CD14-positive monocyte (primary cell): ENCODE results near the gene SLC16A7. TPM values are rescaled to one million over a fixed set of nuclear protein-coding genes. Genes with fewer than 3 reads are reported as not detected.

Experiments used
- DNase-seq, 3 donors: peaks; one replicate each; pipeline ENCODE4 v3.0.0-alpha.2; 2011 to 2022
- H2AFZ ChIP-seq: 2 replicates; pipeline ENCODE4 v1.6.0; 2012; ENCODE audit warnings: mild to moderate bottlenecking, low read depth, low read length, inconsistent platforms; ENCODE audit not compliant: insufficient read depth, poor library complexity, severe bottlenecking
- H3K27ac ChIP-seq, 2 donors: 1 replicate in 1 of 2; 2 replicates in 1 of 2; pipeline ENCODE4 v1.5.1; 2012 to 2013; ENCODE audit warnings: low read length in 2 of 2, control low read depth in 1 of 2, inconsistent platforms in 1 of 2, low read depth in 1 of 2, mild to moderate bottlenecking in 1 of 2
- H3K27me3 ChIP-seq, 2 donors: one replicate each; pipeline versions ENCODE4 v1.6.0 to v1.6.1; 2011 to 2013; ENCODE audit warnings: low read length in 2 of 2; ENCODE audit not compliant: control insufficient read depth in 2 of 2, insufficient read depth in 2 of 2
- H3K36me3 ChIP-seq, 2 donors: replicated peaks in 1 of 2; 1 replicate in 1 of 2; 2 replicates in 1 of 2; pipeline versions ENCODE4 v1.5.1 to v1.6.1; 2012 to 2013; ENCODE audit warnings: low read length in 2 of 2, control low read depth in 1 of 2, inconsistent platforms in 1 of 2, mild to moderate bottlenecking in 1 of 2; ENCODE audit not compliant: insufficient read depth in 2 of 2, control insufficient read depth in 1 of 2
- H3K4me1 ChIP-seq, 2 donors: 1 replicate in 1 of 2; 2 replicates in 1 of 2; pipeline versions ENCODE4 v1.5.1 to v1.6.1; 2012 to 2013; ENCODE audit warnings: low read length in 2 of 2, control low read depth in 1 of 2, inconsistent platforms in 1 of 2, mild to moderate bottlenecking in 1 of 2, moderate library complexity in 1 of 2; ENCODE audit not compliant: insufficient read depth in 2 of 2, control insufficient read depth in 1 of 2
- H3K4me2 ChIP-seq: replicated peaks from 2 replicates; pipeline ENCODE3; 2012; ENCODE audit warnings: low read length, moderate library complexity, mild to moderate bottlenecking; ENCODE audit not compliant: poor library complexity, severe bottlenecking; ENCODE audit errors: extremely low read depth
- H3K4me3 ChIP-seq, 3 experiments: fragments of 200-600 bp in 1 of 3; sonication (generic) in 1 of 3; replicated peaks in 1 of 3; 1 replicate in 2 of 3; 2 replicates in 1 of 3; pipeline ENCODE4 v1.5.1; 2011 to 2013; ENCODE audit warnings: low read length in 3 of 3, mild to moderate bottlenecking in 3 of 3, control low read depth in 2 of 3, low read depth in 2 of 3, inconsistent platforms in 1 of 3, moderate library complexity in 1 of 3
- H3K79me2 ChIP-seq: 2 replicates; pipeline ENCODE4 v1.6.0; 2012; ENCODE audit warnings: mild to moderate bottlenecking, control low read depth, inconsistent platforms, low read length, moderate library complexity; ENCODE audit not compliant: insufficient read depth
- H3K9ac ChIP-seq: 2 replicates; pipeline ENCODE4 v1.6.0; 2017; ENCODE audit warnings: low read length, mild to moderate bottlenecking; ENCODE audit not compliant: insufficient read depth, poor library complexity, severe bottlenecking
- H3K9me3 ChIP-seq, 2 donors: replicated peaks in 1 of 2; 1 replicate in 1 of 2; 2 replicates in 1 of 2; pipeline versions ENCODE4 v1.5.1 to v1.6.1; 2012 to 2013; ENCODE audit warnings: low read length in 2 of 2, control low read depth in 1 of 2; ENCODE audit not compliant: control insufficient read depth in 1 of 2, insufficient read depth in 1 of 2
- H4K20me1 ChIP-seq: 2 replicates; pipeline ENCODE4 v1.6.0; 2012; ENCODE audit warnings: mild to moderate bottlenecking, low read length, control low read depth, moderate library complexity; ENCODE audit not compliant: insufficient read depth
- H3K27ac Mint-ChIP-seq, 7 donors: one replicate each; pipeline ENCODE4 v1.8.0; 2020; ENCODE audit warnings: mild to moderate bottlenecking in 7 of 7, mixed read lengths in 7 of 7, moderate library complexity in 6 of 7, inconsistent platforms in 2 of 7
- H3K27me3 Mint-ChIP-seq, 3 donors: one replicate each; pipeline ENCODE4 v1.8.0; 2021 to 2022; ENCODE audit warnings: low read depth in 3 of 3, mild to moderate bottlenecking in 3 of 3, mixed read lengths in 3 of 3, moderate library complexity in 3 of 3, inconsistent platforms in 1 of 3
- H3K36me3 Mint-ChIP-seq, 2 donors: one replicate each; pipeline ENCODE4 v1.8.0; 2020; ENCODE audit warnings: mixed read lengths in 2 of 2, inconsistent platforms in 1 of 2, mild to moderate bottlenecking in 1 of 2
- H3K4me1 Mint-ChIP-seq: one replicate; pipeline ENCODE4 v1.8.0; 2020; ENCODE audit warnings: mild to moderate bottlenecking, mixed read lengths
- H3K4me3 Mint-ChIP-seq, 2 donors: one replicate each; pipeline ENCODE4 v1.8.0; 2020; ENCODE audit warnings: mild to moderate bottlenecking in 2 of 2, mixed read lengths in 2 of 2, moderate library complexity in 1 of 2
- H3K9me3 Mint-ChIP-seq, 7 donors: one replicate each; pipeline ENCODE4 v1.8.0; 2020 to 2022; ENCODE audit warnings: mixed read lengths in 7 of 7, mild to moderate bottlenecking in 6 of 7, moderate library complexity in 6 of 7, inconsistent platforms in 2 of 7
- WGBS: methylation state at CpG from one replicate; pipeline ENCODE4 v1.1.5; 2013; ENCODE audit warnings: missing lambda C conversion rate; ENCODE audit not compliant: insufficient coverage; 5-methylcytosine and 5-hydroxymethylcytosine counted together
- intact Hi-C, 2 donors: fragments of 100-400 bp; cut with micrococcal nuclease; formaldehyde crosslinking; loops; one replicate each; pipeline versions ENCODE4 v1.15.0 to v1.15.1; 2023
- polyA plus RNA-seq, 3 donors: library from polyadenylated mRNA; depleted of rRNA in 1 of 3; unstranded in 2 of 3; stranded (reverse) in 1 of 3; fragments of 300-500 nt in 2 of 3; fragments of >200 nt in 1 of 3; fragmentation: Illumina TruSeq in 2 of 3; gene quantifications; 1 replicate in 2 of 3; 2 replicates in 1 of 3; pipeline ENCODE4 v1.2.3, GENCODE V29; 2012 to 2021
- TF ChIP-seq, protein P1 (sequence below): fragments of 200-600 bp; IDR thresholded peaks from one replicate; pipeline ENCODE4 v1.8.0; 2022; ENCODE audit warnings: antibody characterized with exemption, mild to moderate bottlenecking

The SLC16A7 gene
- polyA plus RNA-seq, 3 donors = 6.9 to 16.9 (median 11.8) TPM

DNA sequence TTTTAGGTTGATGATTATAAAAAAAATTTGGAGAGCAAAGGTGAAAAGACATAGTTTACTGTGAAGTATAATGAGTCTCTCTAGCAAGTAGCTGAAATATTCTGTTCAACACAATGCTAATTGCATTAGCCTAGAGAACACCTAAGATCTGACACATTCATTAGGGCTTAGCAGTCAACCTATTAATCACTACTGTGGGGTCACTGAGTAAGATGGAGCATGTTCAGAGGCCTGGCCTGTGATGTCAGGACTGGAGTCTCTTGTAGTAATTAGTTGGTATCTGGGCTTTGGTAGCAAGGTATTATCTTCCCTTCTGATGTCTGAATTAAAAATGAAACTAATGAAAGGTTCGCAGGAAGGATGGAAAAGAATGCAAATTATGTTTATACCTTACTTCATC, 112.7 kb downstream of the SLC16A7 start:
- H3K9ac ChIP-seq = no peak overlapping the region
- no peaks in the 10 kb centered on the region for H3K4me1 Mint-ChIP-seq
- no peak overlapping the region for H3K4me3 Mint-ChIP-seq
- H4K20me1 ChIP-seq = no peaks in the 10 kb centered on the region
- H3K27me3 ChIP-seq = no peaks in the 10 kb centered on the region
- DNase-seq = no peak
- no peaks in the 10 kb centered on the region for H3K9me3 ChIP-seq
- intact Hi-C loops = no loop called here
- WGBS = no CpG with 5 or more reads among the region's 1 CpG
- H3K27ac ChIP-seq = no peak overlapping the region
- H3K4me3 ChIP-seq = no peak overlapping the region
- peaks cover 6 to 10% of the 10 kb centered on the region in 2 donors for H3K36me3 Mint-ChIP-seq
- H3K27me3 Mint-ChIP-seq = no peaks in the 10 kb centered on the region
- H3K4me1 ChIP-seq = no peaks in the 10 kb centered on the region
- peaks cover 0 to 3% (median 0%) of the 10 kb centered on the region in 7 donors for H3K9me3 Mint-ChIP-seq
- no peak overlapping the region for H3K4me2 ChIP-seq
- peaks cover 0 to 4% of the 10 kb centered on the region in 2 donors for H3K36me3 ChIP-seq
- TF ChIP-seq, protein P1, sequence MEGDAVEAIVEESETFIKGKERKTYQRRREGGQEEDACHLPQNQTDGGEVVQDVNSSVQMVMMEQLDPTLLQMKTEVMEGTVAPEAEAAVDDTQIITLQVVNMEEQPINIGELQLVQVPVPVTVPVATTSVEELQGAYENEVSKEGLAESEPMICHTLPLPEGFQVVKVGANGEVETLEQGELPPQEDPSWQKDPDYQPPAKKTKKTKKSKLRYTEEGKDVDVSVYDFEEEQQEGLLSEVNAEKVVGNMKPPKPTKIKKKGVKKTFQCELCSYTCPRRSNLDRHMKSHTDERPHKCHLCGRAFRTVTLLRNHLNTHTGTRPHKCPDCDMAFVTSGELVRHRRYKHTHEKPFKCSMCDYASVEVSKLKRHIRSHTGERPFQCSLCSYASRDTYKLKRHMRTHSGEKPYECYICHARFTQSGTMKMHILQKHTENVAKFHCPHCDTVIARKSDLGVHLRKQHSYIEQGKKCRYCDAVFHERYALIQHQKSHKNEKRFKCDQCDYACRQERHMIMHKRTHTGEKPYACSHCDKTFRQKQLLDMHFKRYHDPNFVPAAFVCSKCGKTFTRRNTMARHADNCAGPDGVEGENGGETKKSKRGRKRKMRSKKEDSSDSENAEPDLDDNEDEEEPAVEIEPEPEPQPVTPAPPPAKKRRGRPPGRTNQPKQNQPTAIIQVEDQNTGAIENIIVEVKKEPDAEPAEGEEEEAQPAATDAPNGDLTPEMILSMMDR = no peak
- H3K27ac Mint-ChIP-seq = no peak overlapping the region
- no peak overlapping the region for H2AFZ ChIP-seq
- H3K79me2 ChIP-seq = no peaks in the 10 kb centered on the region

DNA sequence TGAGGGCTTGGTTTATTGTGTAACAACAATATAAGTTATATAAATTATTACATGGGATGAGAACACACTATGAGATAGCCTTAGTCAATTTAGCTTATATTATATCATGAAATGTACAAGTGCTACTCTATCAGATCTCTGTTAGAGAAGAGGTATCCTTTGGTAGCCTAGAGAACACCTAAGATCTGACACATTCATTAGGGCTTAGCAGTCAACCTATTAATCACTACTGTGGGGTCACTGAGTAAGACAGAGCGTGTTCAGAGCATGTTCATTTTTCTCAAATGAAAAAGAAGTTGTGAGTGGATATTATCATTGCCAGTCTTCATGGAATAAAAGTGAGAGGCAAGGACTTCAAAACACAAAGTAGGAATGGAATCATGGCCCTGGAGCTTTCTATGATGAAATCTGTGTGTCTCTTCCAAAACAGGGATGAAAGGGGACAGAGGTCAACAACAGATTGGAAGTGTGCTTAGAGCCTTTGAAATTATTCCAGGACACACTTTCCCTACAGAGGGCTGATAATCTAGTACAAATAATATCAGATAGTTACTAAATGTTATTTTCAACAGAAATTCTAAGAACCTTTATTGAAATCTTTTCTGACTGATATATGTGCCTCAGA, 114.3 kb downstream of the SLC16A7 start:
- Mint-ChIP-seq H3K27me3 (no peaks in the 10 kb centered on the region), H3K36me3 (peaks cover 6 to 14% of the 10 kb centered on the region in 2 donors), H3K9me3 (peaks cover 0 to 6% (median 0%) of the 10 kb centered on the region in 7 donors), H3K4me3 (no peak overlapping the region), H3K4me1 (no peaks in the 10 kb centered on the region), H3K27ac (no peak overlapping the region)
- no peak overlapping the region for H3K4me2 ChIP-seq
- no peaks in the 10 kb centered on the region for H3K4me1 ChIP-seq
- WGBS = 100% methylated on average over 1 of the region's 1 CpG
- H2AFZ ChIP-seq = no peak overlapping the region
- H3K36me3 ChIP-seq = peaks cover 0 to 4% of the 10 kb centered on the region in 2 donors
- no peaks in the 10 kb centered on the region for H3K9me3 ChIP-seq
- no peak overlapping the region for H3K4me3 ChIP-seq
- no peaks in the 10 kb centered on the region for H4K20me1 ChIP-seq
- intact Hi-C loops = no loop called here
- no peak overlapping the region for H3K9ac ChIP-seq
- H3K27me3 ChIP-seq = no peaks in the 10 kb centered on the region
- H3K27ac ChIP-seq = no peak overlapping the region
- no peak for DNase-seq
- TF ChIP-seq, protein P1 = no peak
- no peaks in the 10 kb centered on the region for H3K79me2 ChIP-seq
